Measurements from ENCODE around the gene MACROD2. TPM values are rescaled to one million over a fixed set of nuclear protein-coding genes. Genes with fewer than 3 reads are reported as not detected.

Gene MACROD2
- total RNA-seq, 1 experiment from 2014 or later = 1.4 TPM

DNA sequence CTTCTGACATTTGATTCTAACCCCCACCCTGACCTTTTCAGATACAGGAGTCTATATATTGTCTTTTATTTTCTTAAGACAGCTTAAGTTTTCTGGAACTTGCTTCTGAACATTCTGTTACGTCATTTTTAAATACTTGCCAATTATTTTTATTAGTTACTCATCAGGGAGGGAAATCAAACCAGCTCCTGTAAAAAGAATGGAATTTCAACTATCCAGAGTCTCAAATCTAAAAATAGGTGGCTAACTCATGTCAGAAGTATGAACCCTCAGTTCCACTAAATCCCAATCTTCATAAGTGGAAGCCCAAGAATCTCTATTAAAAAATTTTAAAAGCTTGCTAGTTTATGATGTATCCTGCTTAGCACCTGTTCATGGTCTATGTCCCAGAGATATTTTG lies 1677.9 kb downstream of the MACROD2 start:
- Histone ChIP-seq H3K9me3 (ENCODE audit: low read depth, low read length, poor library complexity, severe bottlenecking) (peaks cover 22% of the 10 kb centered on the region), H3K36me3 (ENCODE audit: insufficient read depth, low read length, poor library complexity, severe bottlenecking) (no peaks in the 10 kb centered on the region), H3K27ac (ENCODE audit: low read depth, low read length, poor library complexity, severe bottlenecking) (no peak overlapping the region), H3K4me1 (ENCODE audit: insufficient read depth, low read length, poor library complexity, severe bottlenecking) (no peaks in the 10 kb centered on the region), H3K27me3 (replicated peaks; ENCODE audit: insufficient read depth, low read depth, low read length, poor library complexity) (no peaks in the 10 kb centered on the region), H3K4me3 (ENCODE audit: low read depth, low read length, poor library complexity, severe bottlenecking) (no peak overlapping the region)
- no peak for TF ChIP-seq CTCF (conservative IDR thresholded peaks at IDR 0.05; ENCODE audit: low read depth, low read length)
- TF ChIP-seq EZH2 (IDR thresholded peaks at IDR 0.05; ENCODE audit: borderline replicate concordance, low read depth, low read length, poor library complexity, severe bottlenecking) = no peak
- CTCF ChIA-PET = no interaction called here
- no TSS peak for BruUV-seq (replicated peaks)
- no peak for DNase-seq (ENCODE audit: low spot score)
- intact Hi-C loops (cut with micrococcal nuclease; ENCODE audit: unreplicated experiment) = no loop called here
- POLR2A ChIA-PET (ENCODE audit: low non-redundant PET) = no interaction called here

DNA sequence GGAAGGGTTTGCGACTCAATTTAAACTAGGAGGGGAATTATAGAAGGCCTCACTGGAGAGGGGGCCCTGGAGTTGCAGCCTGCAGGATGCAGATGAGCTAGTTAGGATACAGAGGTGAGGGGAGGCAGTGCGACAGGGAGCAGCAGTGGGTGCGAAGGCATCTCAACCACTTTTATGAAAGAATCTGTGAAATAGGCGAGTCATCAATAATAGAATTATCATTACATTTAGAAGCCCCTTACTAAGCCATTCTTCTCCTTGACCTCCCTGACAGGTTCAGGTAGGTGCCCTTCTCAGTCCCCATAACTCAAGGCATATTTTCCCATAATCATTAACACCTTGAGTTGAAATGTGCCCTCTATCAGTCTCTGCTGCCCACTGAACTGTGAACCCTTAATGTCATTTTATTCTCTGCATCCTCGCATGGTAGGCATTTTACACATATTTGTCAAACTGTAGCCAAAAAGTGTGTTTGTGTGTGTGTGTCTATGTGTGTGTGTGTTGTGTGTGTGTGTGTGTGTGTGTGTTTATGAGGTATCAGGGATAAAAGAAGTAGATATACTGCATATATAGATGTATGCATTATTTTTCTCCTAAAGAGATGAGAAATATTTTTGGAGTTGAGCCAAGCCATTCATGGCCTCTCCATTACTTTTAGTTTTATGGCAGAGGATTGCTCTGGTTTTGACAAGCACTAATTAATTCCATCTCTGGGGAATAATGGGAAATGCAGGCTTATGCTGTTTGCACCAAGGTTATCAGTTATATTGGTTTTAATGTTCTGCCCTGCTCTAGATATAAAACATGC lies 1679.1 kb downstream of the MACROD2 start:
- Histone ChIP-seq H3K9me3 (ENCODE audit: low read depth, low read length, poor library complexity, severe bottlenecking) (peaks cover 23% of the 10 kb centered on the region), H3K4me1 (ENCODE audit: insufficient read depth, low read length, poor library complexity, severe bottlenecking) (no peaks in the 10 kb centered on the region), H3K27ac (ENCODE audit: low read depth, low read length, poor library complexity, severe bottlenecking) (no peak overlapping the region), H3K36me3 (ENCODE audit: insufficient read depth, low read length, poor library complexity, severe bottlenecking) (no peaks in the 10 kb centered on the region), H3K4me3 (ENCODE audit: low read depth, low read length, poor library complexity, severe bottlenecking) (no peak overlapping the region), H3K27me3 (replicated peaks; ENCODE audit: insufficient read depth, low read depth, low read length, poor library complexity) (no peaks in the 10 kb centered on the region)
- TF ChIP-seq CTCF (conservative IDR thresholded peaks at IDR 0.05; ENCODE audit: low read depth, low read length) (no peak), EZH2 (IDR thresholded peaks at IDR 0.05; ENCODE audit: borderline replicate concordance, low read depth, low read length, poor library complexity, severe bottlenecking) (no peak)
- DNase-seq (ENCODE audit: low spot score) = no peak
- intact Hi-C loops (cut with micrococcal nuclease; ENCODE audit: unreplicated experiment) = no loop called here
- BruUV-seq (replicated peaks) = no TSS peak
- CTCF ChIA-PET = no interaction called here
- POLR2A ChIA-PET (ENCODE audit: low non-redundant PET) = no interaction called here

DNA sequence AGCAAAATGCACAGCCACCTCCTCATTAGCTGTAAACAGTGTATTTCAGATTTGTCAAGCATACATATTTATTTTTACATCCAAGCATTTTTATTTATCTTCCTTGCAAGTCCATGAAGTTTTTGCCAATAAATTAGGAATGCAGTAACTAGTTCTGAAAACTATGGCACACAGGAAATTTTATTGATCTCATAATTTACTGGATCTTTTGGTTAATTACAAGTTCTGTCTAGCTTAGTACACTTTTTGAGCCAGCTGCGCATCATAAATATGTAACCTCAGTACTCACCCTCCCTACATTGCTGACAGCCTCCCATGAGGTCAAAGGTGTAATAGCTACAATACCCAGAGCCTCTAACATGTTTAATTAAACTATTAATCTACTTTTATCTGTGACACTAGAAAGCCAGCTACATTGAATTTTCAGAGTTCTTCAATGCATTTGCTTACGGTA lies 1679.8 kb downstream of the MACROD2 start:
- Histone ChIP-seq H3K27ac (ENCODE audit: low read depth, low read length, poor library complexity, severe bottlenecking) (no peak overlapping the region), H3K4me3 (ENCODE audit: low read depth, low read length, poor library complexity, severe bottlenecking) (no peak overlapping the region), H3K4me1 (ENCODE audit: insufficient read depth, low read length, poor library complexity, severe bottlenecking) (no peaks in the 10 kb centered on the region), H3K36me3 (ENCODE audit: insufficient read depth, low read length, poor library complexity, severe bottlenecking) (no peaks in the 10 kb centered on the region), H3K27me3 (replicated peaks; ENCODE audit: insufficient read depth, low read depth, low read length, poor library complexity) (no peaks in the 10 kb centered on the region), H3K9me3 (ENCODE audit: low read depth, low read length, poor library complexity, severe bottlenecking) (peaks cover 28% of the 10 kb centered on the region)
- CTCF ChIA-PET = no interaction called here
- POLR2A ChIA-PET (ENCODE audit: low non-redundant PET) = no interaction called here
- TF ChIP-seq CTCF (conservative IDR thresholded peaks at IDR 0.05; ENCODE audit: low read depth, low read length) (no peak), EZH2 (IDR thresholded peaks at IDR 0.05; ENCODE audit: borderline replicate concordance, low read depth, low read length, poor library complexity, severe bottlenecking) (no peak)
- BruUV-seq (replicated peaks) = no TSS peak
- no peak for DNase-seq (ENCODE audit: low spot score)
- intact Hi-C loops (cut with micrococcal nuclease; ENCODE audit: unreplicated experiment) = no loop called here
